HepG2 (cell line): ENCODE measurements around the gene SMIM14. TPM values are rescaled to one million over a fixed set of nuclear protein-coding genes. Genes with fewer than 3 reads are reported as not detected.
A peak's percentile ranks its signal among the peaks of the same experiment; 100 is the strongest.

ENCODE experiments used
- ATF1 ChIP-seq: IDR thresholded peaks from 2 replicates; pipeline ENCODE4 v1.6.1; 2016; ENCODE audit warnings: mild to moderate bottlenecking, control low read depth
- EED ChIP-seq: sonication (generic); formaldehyde crosslinking; IDR thresholded peaks from 2 replicates; pipeline ENCODE4 v1.5.0; 2020; ENCODE audit warnings: mild to moderate bottlenecking, missing genetic modification reagents
- IKZF4 ChIP-seq: sonication (generic); formaldehyde crosslinking; IDR thresholded peaks from 2 replicates; pipeline ENCODE4 v1.5.1; 2020; ENCODE audit warnings: borderline replicate concordance, mild to moderate bottlenecking, low read depth, missing genetic modification reagents; ENCODE audit errors: not compliant biosample characterization
- IRX3 ChIP-seq: sonication (generic); formaldehyde crosslinking; IDR thresholded peaks from 2 replicates; pipeline ENCODE4 v1.8.1; 2023; ENCODE audit warnings: mild to moderate bottlenecking, low read depth, missing genetic modification reagents, borderline replicate concordance
- KLF12 ChIP-seq: sonication (generic); formaldehyde crosslinking; IDR thresholded peaks from 2 replicates; pipeline ENCODE4 v1.4.0; 2020; ENCODE audit warnings: missing genetic modification reagents, borderline replicate concordance
- MAFF ChIP-seq: IDR thresholded peaks from 2 replicates; pipeline ENCODE4 v1.6.1; 2011; ENCODE audit warnings: low read depth, low read length, improper control_type of control experiment
- MXD4 ChIP-seq: IDR thresholded peaks from 2 replicates; pipeline ENCODE4 v1.6.1; 2016; ENCODE audit warnings: mild to moderate bottlenecking, missing biosample characterization, missing genetic modification reagents
- RFX5 ChIP-seq: IDR thresholded peaks from 2 replicates; pipeline ENCODE4 v1.6.1; 2011; ENCODE audit warnings: low read depth, low read length, improper control_type of control experiment
- SIX4 ChIP-seq: sonication (generic); formaldehyde crosslinking; IDR thresholded peaks from 2 replicates; pipeline ENCODE4 v1.4.0; 2020; ENCODE audit warnings: missing genetic modification reagents
- ZC3H13 ChIP-seq: sonication (generic); formaldehyde crosslinking; IDR thresholded peaks from 2 replicates; pipeline ENCODE4 v1.8.1; 2023; ENCODE audit warnings: mild to moderate bottlenecking, missing genetic modification reagents, moderate library complexity
- ZKSCAN5 ChIP-seq: sonication (generic); formaldehyde crosslinking; IDR thresholded peaks from 2 replicates; pipeline ENCODE4 v1.5.1; 2020; ENCODE audit warnings: mild to moderate bottlenecking, missing genetic modification reagents
- ZNF703 ChIP-seq: sonication (generic); formaldehyde crosslinking; IDR thresholded peaks from 2 replicates; pipeline ENCODE4 v1.5.1; 2020; ENCODE audit warnings: missing genetic modification reagents, mild to moderate bottlenecking, moderate library complexity, borderline replicate concordance
- ZNF746 ChIP-seq: sonication (generic); formaldehyde crosslinking; IDR thresholded peaks from 2 replicates; pipeline ENCODE4 v1.8.0; 2022; ENCODE audit warnings: mild to moderate bottlenecking, missing genetic modification reagents
- ZNF761 ChIP-seq: sonication (generic); formaldehyde crosslinking; conservative IDR thresholded peaks from 2 replicates; pipeline ENCODE4 v1.4.0; 2020; ENCODE audit warnings: mild to moderate bottlenecking, missing genetic modification reagents
- ZNF883 ChIP-seq: sonication (generic); formaldehyde crosslinking; IDR thresholded peaks from 2 replicates; pipeline ENCODE4 v1.5.1; 2020; ENCODE audit warnings: mild to moderate bottlenecking, missing genetic modification reagents; ENCODE audit errors: not compliant biosample characterization
- polyA plus RNA-seq, 8 experiments: library from polyadenylated mRNA; depleted of rRNA in 3 of 8; stranded (reverse) in 7 of 8; unstranded in 1 of 8; fragments of >200 nt; fragmentation: Illumina TruSeq in 4 of 8; extraction: Trizol in 4 of 8; gene quantifications; 2 replicates each; pipeline versions ENCODE4 v1.2.1 to v1.2.3, GENCODE V29; 2011 to 2016; ENCODE audit warnings: low read depth in 4 of 8, missing spikeins in 1 of 8, mixed read lengths in 1 of 8; ENCODE audit not compliant: insufficient read depth in 1 of 8
- total RNA-seq, 5 experiments: library from RNA; depleted of rRNA; stranded (reverse); fragments of >200 nt; fragmentation: Illumina TruSeq; extraction: Trizol; gene quantifications; 2 replicates each; pipeline ENCODE4 v1.2.3, GENCODE V29; 2016; ENCODE audit warnings: low read depth in 1 of 5
- TF ChIP-seq, protein P1 (sequence below): IDR thresholded peaks from 2 replicates; pipeline ENCODE4 v1.6.1; 2016; ENCODE audit warnings: low read depth, missing genetic modification reagents, missing compliant biosample characterization
- TF ChIP-seq, protein P2 (sequence below): fragments of 450-650 bp; IDR thresholded peaks from 2 replicates; pipeline ENCODE4 v1.6.1; 2017; ENCODE audit warnings: mild to moderate bottlenecking
- TF ChIP-seq, protein P3 (sequence below): sonication (generic); formaldehyde crosslinking; IDR thresholded peaks from 2 replicates; pipeline ENCODE4 v1.9.0; 2021; ENCODE audit warnings: missing genetic modification reagents, borderline replicate concordance

Gene SMIM14
- total and polyA plus RNA-seq, 2 of the 13 experiments (the other 11 are each of a cell fraction or from before 2014, with no cell fraction given), result 16.3 to 28.1 TPM

DNA sequence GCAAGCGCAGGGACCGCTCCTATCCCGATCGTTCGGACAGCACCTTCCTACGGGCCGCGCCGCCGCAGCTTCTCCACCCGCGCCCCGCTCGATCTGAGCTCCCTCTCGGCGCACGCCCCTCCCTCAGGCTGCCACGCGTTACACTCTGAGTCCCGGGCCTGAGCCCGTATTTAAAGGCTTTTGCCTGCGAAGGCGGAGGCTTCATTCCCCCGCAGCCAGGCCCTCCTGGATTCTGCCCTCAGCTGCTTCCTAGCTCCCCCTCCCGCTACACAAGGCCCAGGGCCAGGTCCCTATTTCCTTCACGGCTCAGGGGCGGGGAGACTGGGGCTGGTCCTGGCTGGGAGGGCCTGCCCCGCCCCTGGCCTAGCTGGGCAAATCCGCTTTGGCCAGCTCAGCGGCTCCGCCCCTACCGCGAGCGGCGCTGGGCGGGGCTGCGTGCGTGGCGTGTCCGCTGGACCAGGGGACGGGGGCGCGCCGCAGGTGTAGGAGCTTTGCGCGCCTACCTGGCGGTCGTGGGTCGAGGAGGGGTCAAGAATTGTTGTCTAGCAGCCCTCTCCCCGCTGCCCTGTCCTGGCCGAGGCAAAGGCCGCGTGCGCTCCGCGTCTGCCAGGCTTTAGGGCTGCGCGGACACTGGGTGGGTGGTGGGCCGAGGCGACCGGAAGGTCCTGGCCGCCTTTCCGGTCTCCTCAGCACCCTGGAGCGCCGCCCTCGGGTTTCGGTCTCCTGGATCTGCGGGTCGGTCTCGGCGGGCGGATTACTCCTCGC, 111.2 kb downstream of the SMIM14 start, which contains the start of gene UGDH (continued):
- TF ChIP-seq, protein P1, sequence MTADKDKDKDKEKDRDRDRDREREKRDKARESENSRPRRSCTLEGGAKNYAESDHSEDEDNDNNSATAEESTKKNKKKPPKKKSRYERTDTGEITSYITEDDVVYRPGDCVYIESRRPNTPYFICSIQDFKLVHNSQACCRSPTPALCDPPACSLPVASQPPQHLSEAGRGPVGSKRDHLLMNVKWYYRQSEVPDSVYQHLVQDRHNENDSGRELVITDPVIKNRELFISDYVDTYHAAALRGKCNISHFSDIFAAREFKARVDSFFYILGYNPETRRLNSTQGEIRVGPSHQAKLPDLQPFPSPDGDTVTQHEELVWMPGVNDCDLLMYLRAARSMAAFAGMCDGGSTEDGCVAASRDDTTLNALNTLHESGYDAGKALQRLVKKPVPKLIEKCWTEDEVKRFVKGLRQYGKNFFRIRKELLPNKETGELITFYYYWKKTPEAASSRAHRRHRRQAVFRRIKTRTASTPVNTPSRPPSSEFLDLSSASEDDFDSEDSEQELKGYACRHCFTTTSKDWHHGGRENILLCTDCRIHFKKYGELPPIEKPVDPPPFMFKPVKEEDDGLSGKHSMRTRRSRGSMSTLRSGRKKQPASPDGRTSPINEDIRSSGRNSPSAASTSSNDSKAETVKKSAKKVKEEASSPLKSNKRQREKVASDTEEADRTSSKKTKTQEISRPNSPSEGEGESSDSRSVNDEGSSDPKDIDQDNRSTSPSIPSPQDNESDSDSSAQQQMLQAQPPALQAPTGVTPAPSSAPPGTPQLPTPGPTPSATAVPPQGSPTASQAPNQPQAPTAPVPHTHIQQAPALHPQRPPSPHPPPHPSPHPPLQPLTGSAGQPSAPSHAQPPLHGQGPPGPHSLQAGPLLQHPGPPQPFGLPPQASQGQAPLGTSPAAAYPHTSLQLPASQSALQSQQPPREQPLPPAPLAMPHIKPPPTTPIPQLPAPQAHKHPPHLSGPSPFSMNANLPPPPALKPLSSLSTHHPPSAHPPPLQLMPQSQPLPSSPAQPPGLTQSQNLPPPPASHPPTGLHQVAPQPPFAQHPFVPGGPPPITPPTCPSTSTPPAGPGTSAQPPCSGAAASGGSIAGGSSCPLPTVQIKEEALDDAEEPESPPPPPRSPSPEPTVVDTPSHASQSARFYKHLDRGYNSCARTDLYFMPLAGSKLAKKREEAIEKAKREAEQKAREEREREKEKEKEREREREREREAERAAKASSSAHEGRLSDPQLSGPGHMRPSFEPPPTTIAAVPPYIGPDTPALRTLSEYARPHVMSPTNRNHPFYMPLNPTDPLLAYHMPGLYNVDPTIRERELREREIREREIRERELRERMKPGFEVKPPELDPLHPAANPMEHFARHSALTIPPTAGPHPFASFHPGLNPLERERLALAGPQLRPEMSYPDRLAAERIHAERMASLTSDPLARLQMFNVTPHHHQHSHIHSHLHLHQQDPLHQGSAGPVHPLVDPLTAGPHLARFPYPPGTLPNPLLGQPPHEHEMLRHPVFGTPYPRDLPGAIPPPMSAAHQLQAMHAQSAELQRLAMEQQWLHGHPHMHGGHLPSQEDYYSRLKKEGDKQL (CRISPR knock-in tag), result 0 out of 2 replicates have a peak, but pooled peaks have one; percentile 17
- TF ChIP-seq MAFF, result no peak
- TF ChIP-seq, protein P2, sequence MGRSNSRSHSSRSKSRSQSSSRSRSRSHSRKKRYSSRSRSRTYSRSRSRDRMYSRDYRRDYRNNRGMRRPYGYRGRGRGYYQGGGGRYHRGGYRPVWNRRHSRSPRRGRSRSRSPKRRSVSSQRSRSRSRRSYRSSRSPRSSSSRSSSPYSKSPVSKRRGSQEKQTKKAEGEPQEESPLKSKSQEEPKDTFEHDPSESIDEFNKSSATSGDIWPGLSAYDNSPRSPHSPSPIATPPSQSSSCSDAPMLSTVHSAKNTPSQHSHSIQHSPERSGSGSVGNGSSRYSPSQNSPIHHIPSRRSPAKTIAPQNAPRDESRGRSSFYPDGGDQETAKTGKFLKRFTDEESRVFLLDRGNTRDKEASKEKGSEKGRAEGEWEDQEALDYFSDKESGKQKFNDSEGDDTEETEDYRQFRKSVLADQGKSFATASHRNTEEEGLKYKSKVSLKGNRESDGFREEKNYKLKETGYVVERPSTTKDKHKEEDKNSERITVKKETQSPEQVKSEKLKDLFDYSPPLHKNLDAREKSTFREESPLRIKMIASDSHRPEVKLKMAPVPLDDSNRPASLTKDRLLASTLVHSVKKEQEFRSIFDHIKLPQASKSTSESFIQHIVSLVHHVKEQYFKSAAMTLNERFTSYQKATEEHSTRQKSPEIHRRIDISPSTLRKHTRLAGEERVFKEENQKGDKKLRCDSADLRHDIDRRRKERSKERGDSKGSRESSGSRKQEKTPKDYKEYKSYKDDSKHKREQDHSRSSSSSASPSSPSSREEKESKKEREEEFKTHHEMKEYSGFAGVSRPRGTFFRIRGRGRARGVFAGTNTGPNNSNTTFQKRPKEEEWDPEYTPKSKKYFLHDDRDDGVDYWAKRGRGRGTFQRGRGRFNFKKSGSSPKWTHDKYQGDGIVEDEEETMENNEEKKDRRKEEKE, result no peak
- TF ChIP-seq ZNF761 (CRISPR knock-in tag), result peak; percentile 86
- peak; percentile 25; the same call in 1 of the 2 replicates for TF ChIP-seq SIX4 (CRISPR knock-in tag)
- TF ChIP-seq IRX3 (CRISPR knock-in tag), result peak; percentile 71; the same call in 1 of the 2 replicates
- TF ChIP-seq RFX5, result 0 out of 2 replicates have a peak, but pooled peaks have one; percentile 24
- TF ChIP-seq ATF1 (CRISPR knock-in tag), result peak; percentile 65
- peak; percentile 88; the same call in 1 of the 2 replicates for TF ChIP-seq EED (CRISPR knock-in tag)
- TF ChIP-seq ZC3H13 (CRISPR knock-in tag), result peak; percentile 83
- TF ChIP-seq ZKSCAN5 (CRISPR knock-in tag), result no peak
- peak; percentile 39; the same call in 1 of the 2 replicates for TF ChIP-seq KLF12 (CRISPR knock-in tag)
- TF ChIP-seq ZNF703 (CRISPR knock-in tag), result peak; percentile 89
- peak; percentile 29 for TF ChIP-seq IKZF4 (CRISPR knock-in tag)
- TF ChIP-seq ZNF883 (CRISPR knock-in tag), result peak; percentile 71
- TF ChIP-seq ZNF746 (CRISPR knock-in tag), result no peak; the same call in 1 of the 2 replicates
- peak; percentile 84 for TF ChIP-seq MXD4 (CRISPR knock-in tag)
- TF ChIP-seq, protein P3, sequence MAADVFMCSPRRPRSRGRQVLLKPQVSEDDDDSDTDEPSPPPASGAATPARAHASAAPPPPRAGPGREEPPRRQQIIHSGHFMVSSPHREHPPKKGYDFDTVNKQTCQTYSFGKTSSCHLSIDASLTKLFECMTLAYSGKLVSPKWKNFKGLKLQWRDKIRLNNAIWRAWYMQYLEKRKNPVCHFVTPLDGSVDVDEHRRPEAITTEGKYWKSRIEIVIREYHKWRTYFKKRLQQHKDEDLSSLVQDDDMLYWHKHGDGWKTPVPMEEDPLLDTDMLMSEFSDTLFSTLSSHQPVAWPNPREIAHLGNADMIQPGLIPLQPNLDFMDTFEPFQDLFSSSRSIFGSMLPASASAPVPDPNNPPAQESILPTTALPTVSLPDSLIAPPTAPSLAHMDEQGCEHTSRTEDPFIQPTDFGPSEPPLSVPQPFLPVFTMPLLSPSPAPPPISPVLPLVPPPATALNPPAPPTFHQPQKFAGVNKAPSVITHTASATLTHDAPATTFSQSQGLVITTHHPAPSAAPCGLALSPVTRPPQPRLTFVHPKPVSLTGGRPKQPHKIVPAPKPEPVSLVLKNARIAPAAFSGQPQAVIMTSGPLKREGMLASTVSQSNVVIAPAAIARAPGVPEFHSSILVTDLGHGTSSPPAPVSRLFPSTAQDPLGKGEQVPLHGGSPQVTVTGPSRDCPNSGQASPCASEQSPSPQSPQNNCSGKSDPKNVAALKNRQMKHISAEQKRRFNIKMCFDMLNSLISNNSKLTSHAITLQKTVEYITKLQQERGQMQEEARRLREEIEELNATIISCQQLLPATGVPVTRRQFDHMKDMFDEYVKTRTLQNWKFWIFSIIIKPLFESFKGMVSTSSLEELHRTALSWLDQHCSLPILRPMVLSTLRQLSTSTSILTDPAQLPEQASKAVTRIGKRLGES, result peak; percentile 87; the same call in 1 of the 2 replicates
